ENCODE measurements around the gene ABCA1. TPM values are rescaled to one million over a fixed set of nuclear protein-coding genes. Genes with fewer than 3 reads are reported as not detected.
A peak's percentile ranks its signal among the peaks of the same experiment; 100 is the strongest.

Gene ABCA1
- polyA plus RNA-seq, 1 experiment, result 29.6 TPM

DNA sequence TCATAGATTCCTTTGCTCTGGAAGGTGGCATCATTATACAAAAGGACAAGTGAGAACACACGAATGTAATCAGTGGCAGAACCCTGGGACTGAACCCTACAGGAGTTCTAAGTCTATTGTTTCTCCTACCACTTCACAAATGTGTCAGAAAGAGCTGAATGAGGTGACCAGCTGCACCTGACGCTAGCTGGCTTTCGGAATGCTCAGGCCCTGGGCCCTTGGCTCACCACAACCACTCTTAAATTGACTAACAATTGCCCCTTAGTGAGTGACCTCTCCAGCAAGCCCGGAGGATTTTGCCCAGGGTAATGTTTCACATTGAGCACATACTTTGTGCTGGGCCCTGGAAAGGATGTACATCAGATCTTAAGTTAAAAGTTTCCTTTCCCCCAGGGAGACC lies 41.2 kb upstream of the ABCA1 start:
- Histone ChIP-seq H3K27me3 (ENCODE audit: control insufficient read depth, insufficient read depth, low read length) (no peaks in the 10 kb centered on the region), H3K4me3 (ENCODE audit: low read depth, low read length) (no peak overlapping the region; the same call in 1 of the 2 replicates), H3K9me3 (ENCODE audit: control insufficient read depth, insufficient read depth, low read length) (no peaks in the 10 kb centered on the region), H3K27ac (ENCODE audit: low read depth, low read length) (no peak overlapping the region)
- TF ChIP-seq CTCF (IDR thresholded peaks at IDR 0.05; ENCODE audit: low read depth, low read length), result no peak
- DNase-seq (ENCODE audit: low read depth, low spot score), result no peak
- CTCF ChIA-PET, result interaction anchor here (1.5 kb wide), 1 partner anchor 12 kb away, joined by 5 read pairs; no protein-coding TSS in a partner anchor
- POLR2A ChIA-PET, result interaction anchor here (0.5 to 3.3 kb wide), 4 partner anchors 22 to 199 kb away, joined by 3 to 44 read pairs (median 8); partner anchors contain the start of gene ABCA1

GRCh38 chr9:104968025-104968982 lies 40.3 kb upstream of the ABCA1 start:
- H3K9me3 ChIP-seq (ENCODE audit: control insufficient read depth, insufficient read depth, low read length), result no peaks in the 10 kb centered on the region
- no peaks in the 10 kb centered on the region for H3K27me3 ChIP-seq (ENCODE audit: control insufficient read depth, insufficient read depth, low read length)
- POLR2A ChIA-PET, result interaction anchor here (0.7 to 3.3 kb wide), 7 partner anchors 8 to 200 kb away, joined by 3 to 44 read pairs (median 4); partner anchors contain the start of gene ABCA1
- H3K27ac ChIP-seq (ENCODE audit: low read depth, low read length), result peak overlapping the region; percentile 91
- peak overlapping the region; percentile 90 for H3K4me3 ChIP-seq (ENCODE audit: low read depth, low read length)
- peak; percentile 85 for DNase-seq (ENCODE audit: low read depth, low spot score)
- CTCF ChIA-PET, result interaction anchor here (1.5 kb wide), 1 partner anchor 13 kb away, joined by 5 read pairs; no protein-coding TSS in a partner anchor
- no peak for TF ChIP-seq CTCF (IDR thresholded peaks at IDR 0.05; ENCODE audit: low read depth, low read length)

- H3K27ac ChIP-seq (ENCODE audit: low read depth, low read length), result no peak overlapping the region
- no peak for TF ChIP-seq CTCF (IDR thresholded peaks at IDR 0.05; ENCODE audit: low read depth, low read length)
- CTCF ChIA-PET, result no interaction called here
- no peaks in the 10 kb centered on the region for H3K9me3 ChIP-seq (ENCODE audit: control insufficient read depth, insufficient read depth, low read length)
- H3K27me3 ChIP-seq (ENCODE audit: control insufficient read depth, insufficient read depth, low read length), result no peaks in the 10 kb centered on the region
- no peak overlapping the region for H3K4me3 ChIP-seq (ENCODE audit: low read depth, low read length)
- POLR2A ChIA-PET, result no interaction called here
- no peak for DNase-seq (ENCODE audit: low read depth, low spot score)
Observed at GRCh38 chr9:104963076-104963475, 35.1 kb upstream of the ABCA1 start.

DNA sequence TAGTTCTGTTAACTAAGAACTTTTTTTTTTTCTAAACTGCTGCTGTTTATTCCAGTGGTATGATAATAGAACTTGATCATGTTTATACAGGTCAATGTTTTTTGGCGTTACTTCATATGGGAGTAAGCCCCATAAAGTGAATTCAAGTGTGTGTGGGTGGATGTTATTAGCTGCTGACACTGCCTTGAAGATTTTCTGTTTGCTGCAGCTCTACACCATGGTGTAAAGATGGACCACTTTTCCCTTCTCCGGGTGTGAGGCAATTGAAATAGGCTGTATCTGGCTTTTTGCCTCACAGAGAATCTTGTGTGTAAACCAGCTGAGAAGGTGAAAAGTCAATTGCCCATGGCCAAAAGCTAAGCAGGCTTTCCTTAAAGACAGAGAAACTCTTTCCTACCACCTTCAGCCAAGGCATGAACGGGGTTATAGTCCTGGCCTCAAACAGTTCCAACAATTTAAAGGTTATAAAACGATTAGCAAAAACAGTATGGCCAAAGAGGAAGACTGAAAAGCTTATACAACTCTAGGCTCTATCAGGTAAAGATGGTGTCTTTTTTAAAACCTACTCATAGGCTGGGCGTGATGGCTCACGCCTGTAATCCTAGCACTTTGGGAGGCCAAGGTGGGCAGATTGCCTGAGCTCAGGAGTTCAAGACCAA lies 33.9 kb upstream of the ABCA1 start:
- ChIA-PET CTCF (no interaction called here), POLR2A (interaction anchor here (0.7 kb wide), 1 partner anchor 94 kb away, joined by 4 read pairs; no protein-coding TSS in a partner anchor)
- TF ChIP-seq CTCF (IDR thresholded peaks at IDR 0.05; ENCODE audit: low read depth, low read length), result no peak
- no peaks in the 10 kb centered on the region for H3K27me3 ChIP-seq (ENCODE audit: control insufficient read depth, insufficient read depth, low read length)
- no peak overlapping the region for H3K4me3 ChIP-seq (ENCODE audit: low read depth, low read length)
- no peak for DNase-seq (ENCODE audit: low read depth, low spot score)
- H3K27ac ChIP-seq (ENCODE audit: low read depth, low read length), result no peak overlapping the region
- H3K9me3 ChIP-seq (ENCODE audit: control insufficient read depth, insufficient read depth, low read length), result no peaks in the 10 kb centered on the region
